Measurements from ENCODE around the gene SLC2A9.

Gene SLC2A9

DNA sequence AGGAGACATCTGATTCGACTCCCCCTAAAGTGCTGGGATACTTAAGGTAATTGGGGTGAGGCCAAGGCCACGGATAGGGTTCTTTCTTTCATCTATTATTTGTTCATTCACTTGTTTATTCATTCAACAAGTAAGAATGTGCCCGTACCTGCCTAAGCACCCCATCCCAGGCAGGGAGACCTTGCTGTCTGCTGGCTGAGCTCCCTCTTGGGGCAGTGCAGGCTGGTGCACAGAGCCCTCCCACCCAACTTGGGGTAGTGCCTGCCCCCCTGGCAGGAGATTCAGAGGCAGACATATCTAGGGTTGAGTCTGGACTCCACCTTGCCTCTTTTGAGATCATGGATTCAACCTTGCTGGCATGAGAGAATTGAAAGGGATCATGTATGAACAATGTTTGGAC is 144.2 kb downstream of the SLC2A9 start:
- no peaks in the 10 kb centered on the region for H3K4me1 Mint-ChIP-seq (ENCODE audit: low read depth)
- H3K4me3 Mint-ChIP-seq = no peak overlapping the region
- no peaks in the 10 kb centered on the region for H3K36me3 Mint-ChIP-seq
- no peaks in the 10 kb centered on the region for H3K9me3 Mint-ChIP-seq (ENCODE audit: low read depth)
- no peak overlapping the region for H3K27ac Mint-ChIP-seq
- H3K27me3 Mint-ChIP-seq = no peaks in the 10 kb centered on the region

DNA sequence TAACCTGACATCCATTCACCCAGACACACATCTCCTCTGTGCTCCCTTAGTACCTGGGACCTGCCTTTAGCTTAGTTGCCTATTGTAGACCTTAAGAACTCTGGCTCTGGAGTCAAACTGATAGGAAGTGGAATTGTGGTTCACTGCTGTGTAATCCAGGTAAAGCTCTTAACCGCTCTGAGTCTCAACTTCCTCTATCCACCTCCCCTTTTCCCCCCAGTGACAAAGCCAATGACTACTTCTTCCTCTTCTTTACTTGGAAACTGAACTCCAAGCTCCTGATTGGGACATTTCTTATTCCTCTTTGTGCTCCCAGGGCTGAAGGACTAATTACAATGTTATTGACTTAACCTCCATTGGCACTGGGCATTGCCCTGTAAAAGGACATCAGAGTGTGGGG is 145.8 kb downstream of the SLC2A9 start:
- Mint-ChIP-seq H3K36me3 (no peaks in the 10 kb centered on the region), H3K4me3 (no peak overlapping the region)

DNA sequence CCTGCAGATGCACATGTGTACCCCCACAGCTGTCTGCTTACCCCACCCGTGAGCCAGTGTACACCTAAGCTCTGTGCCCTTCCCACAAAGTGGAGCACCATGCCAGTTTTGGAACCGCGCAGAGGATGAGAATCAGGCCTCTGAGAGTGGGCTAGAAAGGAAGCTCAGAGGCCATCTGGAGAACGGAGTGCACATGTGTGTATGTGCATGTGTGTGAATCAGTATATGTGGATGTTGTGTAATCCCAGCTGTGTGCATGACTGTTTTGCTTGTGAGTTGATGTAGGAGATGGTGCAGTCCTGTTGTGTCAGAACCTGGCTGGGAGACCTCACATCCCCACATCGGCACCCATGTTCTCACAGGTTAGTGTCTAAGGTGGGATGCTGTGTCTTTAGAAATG is 146.9 kb downstream of the SLC2A9 start:
- Mint-ChIP-seq H3K4me3 (no peak overlapping the region), H3K36me3 (no peaks in the 10 kb centered on the region), H3K27me3 (no peaks in the 10 kb centered on the region), H3K27ac (no peak overlapping the region), H3K9me3 (ENCODE audit: low read depth) (no peaks in the 10 kb centered on the region), H3K4me1 (ENCODE audit: low read depth) (no peaks in the 10 kb centered on the region)

More for the DNA sequence above, 145.8 kb downstream of the SLC2A9 start:
- Mint-ChIP-seq H3K27ac (no peak overlapping the region), H3K4me1 (ENCODE audit: low read depth) (no peaks in the 10 kb centered on the region), H3K9me3 (ENCODE audit: low read depth) (no peaks in the 10 kb centered on the region), H3K27me3 (no peaks in the 10 kb centered on the region)

DNA sequence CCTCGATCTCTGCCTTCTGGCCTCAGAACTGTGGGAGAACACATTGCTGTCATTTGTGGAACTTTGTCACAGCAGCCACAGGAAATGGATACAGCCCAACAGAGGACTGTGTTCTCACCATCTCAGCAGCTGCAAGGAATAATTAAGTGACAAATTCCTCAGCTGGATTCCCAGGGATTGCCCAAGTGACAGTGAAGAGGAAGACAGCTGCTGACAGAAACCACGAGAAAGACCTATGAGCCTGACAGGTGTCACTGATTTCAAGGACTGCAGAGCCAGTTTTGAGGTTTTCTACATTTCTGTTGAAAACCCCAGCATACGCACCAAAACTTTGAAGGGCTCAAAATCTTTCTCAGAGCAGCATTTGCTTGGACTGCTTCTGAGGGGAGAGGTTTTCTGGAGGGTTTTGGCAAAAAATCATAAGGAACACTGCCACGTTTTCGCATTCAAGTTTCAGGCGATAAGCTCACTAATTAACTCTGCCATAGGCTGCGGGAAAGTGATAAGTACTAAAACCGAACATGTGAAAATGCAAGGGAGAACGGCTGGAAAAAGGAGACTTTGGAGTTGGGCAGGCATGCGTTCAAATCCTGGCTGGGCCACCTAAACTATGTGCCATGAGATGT is 151.0 kb downstream of the SLC2A9 start:
- H3K9me3 Mint-ChIP-seq (ENCODE audit: low read depth) = no peaks in the 10 kb centered on the region
- no peaks in the 10 kb centered on the region for H3K36me3 Mint-ChIP-seq
- no peaks in the 10 kb centered on the region for H3K4me1 Mint-ChIP-seq (ENCODE audit: low read depth)
- H3K27me3 Mint-ChIP-seq = no peaks in the 10 kb centered on the region
- no peak overlapping the region for H3K4me3 Mint-ChIP-seq
- no peak overlapping the region for H3K27ac Mint-ChIP-seq

DNA sequence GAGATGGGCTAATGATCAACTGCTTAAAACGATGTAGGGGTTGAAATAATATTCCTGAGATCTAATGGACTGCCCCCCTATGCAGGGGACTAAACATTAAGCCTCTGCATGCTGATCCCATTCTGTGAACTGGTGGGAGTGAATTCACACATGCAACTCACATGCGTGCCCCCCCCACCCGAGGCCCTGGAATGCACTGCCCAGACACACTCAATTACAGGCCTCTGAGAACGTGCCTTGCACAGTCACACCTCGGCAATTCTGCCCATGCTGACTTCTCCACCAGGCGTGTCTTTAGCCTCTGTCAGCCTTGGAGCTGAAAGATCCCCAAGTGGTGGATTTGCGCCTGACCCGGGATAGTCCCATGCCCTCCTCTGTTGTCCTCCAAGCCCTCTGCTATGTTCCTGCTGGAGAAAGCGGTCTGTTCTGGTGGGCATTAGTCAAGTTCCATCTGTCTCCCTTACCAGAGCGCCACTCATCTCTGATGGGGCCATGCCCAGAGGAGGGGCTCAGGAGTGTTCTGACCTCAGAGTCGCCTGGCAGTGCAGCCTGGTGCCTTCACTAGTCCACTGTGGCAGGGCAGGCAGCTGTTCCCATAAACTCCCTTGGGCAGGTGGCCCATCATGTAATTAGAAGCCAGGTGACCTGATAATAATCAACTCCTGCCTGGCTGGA is 153.4 kb downstream of the SLC2A9 start:
- H3K4me3 Mint-ChIP-seq = no peak overlapping the region
- no peaks in the 10 kb centered on the region for H3K27me3 Mint-ChIP-seq
- no peaks in the 10 kb centered on the region for H3K9me3 Mint-ChIP-seq (ENCODE audit: low read depth)
- no peaks in the 10 kb centered on the region for H3K36me3 Mint-ChIP-seq
- no peaks in the 10 kb centered on the region for H3K4me1 Mint-ChIP-seq (ENCODE audit: low read depth)
- no peak overlapping the region for H3K27ac Mint-ChIP-seq

DNA sequence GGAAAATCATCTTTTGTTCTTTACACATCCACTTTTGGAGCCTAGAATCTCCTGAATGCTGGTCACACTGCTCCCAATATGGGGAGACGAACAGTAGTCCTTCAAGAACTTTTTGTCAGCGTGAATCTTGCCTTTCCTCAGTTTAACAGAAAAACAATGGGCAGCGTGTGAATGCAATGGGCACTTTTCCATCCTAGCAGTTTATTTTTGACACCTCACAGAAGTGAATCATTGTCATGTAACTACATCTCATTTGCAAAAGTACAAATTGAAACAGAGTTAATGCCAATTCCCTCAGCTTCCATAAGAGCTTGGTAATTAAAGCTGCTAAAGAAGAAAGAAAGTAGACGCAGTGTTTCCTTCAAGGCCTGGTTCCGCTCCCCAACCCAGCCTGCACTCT is 154.4 kb downstream of the SLC2A9 start:
- H3K36me3 Mint-ChIP-seq = no peaks in the 10 kb centered on the region
- no peak overlapping the region for H3K27ac Mint-ChIP-seq

DNA sequence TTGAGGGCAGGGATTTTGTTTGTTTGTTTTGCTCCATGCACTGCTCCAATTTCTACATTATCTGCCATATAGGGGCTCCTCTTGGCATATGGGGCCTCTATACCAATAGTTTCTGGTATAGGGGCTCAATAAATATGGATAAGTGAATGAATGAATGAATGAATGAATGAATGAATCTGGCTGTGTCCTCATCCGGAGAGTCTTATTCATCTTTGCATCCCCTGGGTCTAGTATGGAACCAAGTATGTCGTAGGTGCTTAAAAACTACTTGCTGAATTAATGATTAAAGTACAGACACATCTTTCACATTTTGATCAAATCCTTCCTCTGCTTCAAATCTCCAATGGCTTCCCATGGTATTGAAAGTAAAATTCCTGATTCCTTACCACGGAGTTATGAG is 159.7 kb downstream of the SLC2A9 start:
- H3K4me1 Mint-ChIP-seq (ENCODE audit: low read depth) = no peaks in the 10 kb centered on the region
- no peaks in the 10 kb centered on the region for H3K36me3 Mint-ChIP-seq

More for the DNA sequence above, 154.4 kb downstream of the SLC2A9 start:
- Mint-ChIP-seq H3K4me3 (no peak overlapping the region), H3K4me1 (ENCODE audit: low read depth) (no peaks in the 10 kb centered on the region), H3K9me3 (ENCODE audit: low read depth) (no peaks in the 10 kb centered on the region), H3K27me3 (no peaks in the 10 kb centered on the region)

DNA sequence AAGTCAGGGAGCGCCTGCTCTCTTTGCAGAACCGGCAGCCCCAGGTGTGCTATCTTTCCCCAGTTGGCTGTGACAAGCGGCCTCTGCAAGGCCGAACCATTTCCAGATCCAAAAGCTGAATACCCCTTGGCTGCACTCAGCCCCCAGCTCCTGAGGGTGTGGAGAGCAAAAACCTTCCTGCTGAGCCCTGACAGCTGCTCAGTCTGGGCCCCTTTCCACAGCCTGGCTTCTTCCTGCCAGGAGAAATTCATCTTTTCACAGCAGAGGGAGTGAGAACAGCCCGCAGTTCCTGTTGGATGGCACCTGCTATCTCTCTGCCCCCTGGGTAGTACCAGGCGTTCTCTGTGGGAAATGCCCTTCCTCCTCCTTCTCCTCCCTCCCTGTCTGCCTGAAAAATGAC is 161.5 kb downstream of the SLC2A9 start:
- Mint-ChIP-seq H3K4me1 (ENCODE audit: low read depth) (no peaks in the 10 kb centered on the region), H3K9me3 (ENCODE audit: low read depth) (peaks cover 4% of the 10 kb centered on the region), H3K36me3 (peaks cover under 1% of the 10 kb centered on the region), H3K27me3 (no peaks in the 10 kb centered on the region), H3K4me3 (no peak overlapping the region), H3K27ac (no peak overlapping the region)

More for the DNA sequence above, 159.7 kb downstream of the SLC2A9 start:
- Mint-ChIP-seq H3K27ac (no peak overlapping the region), H3K4me3 (no peak overlapping the region), H3K9me3 (ENCODE audit: low read depth) (no peaks in the 10 kb centered on the region), H3K27me3 (no peaks in the 10 kb centered on the region)

DNA sequence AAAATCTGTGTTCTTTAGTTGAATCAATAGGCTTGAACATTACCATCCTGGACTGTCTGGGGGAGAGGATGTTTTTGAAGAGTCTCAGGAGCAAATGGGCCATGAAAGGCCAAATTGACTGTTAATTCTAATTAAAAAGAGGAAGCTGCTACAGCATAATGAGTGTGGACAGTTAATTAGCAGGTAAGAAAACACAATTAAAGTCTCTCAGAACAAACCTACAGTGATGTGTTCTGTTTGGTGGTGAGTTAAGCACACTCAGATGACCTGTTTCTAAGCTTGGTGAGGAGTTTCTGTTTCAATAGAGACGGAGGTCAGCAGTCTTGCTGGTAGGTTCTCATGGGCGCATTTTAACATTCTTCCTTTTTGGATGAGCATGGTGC is 171.8 kb downstream of the SLC2A9 start:
- Mint-ChIP-seq H3K9me3 (ENCODE audit: low read depth) (no peaks in the 10 kb centered on the region), H3K27me3 (peaks cover 9% of the 10 kb centered on the region), H3K4me3 (no peak overlapping the region), H3K27ac (no peak overlapping the region), H3K4me1 (ENCODE audit: low read depth) (no peaks in the 10 kb centered on the region), H3K36me3 (no peaks in the 10 kb centered on the region)

DNA sequence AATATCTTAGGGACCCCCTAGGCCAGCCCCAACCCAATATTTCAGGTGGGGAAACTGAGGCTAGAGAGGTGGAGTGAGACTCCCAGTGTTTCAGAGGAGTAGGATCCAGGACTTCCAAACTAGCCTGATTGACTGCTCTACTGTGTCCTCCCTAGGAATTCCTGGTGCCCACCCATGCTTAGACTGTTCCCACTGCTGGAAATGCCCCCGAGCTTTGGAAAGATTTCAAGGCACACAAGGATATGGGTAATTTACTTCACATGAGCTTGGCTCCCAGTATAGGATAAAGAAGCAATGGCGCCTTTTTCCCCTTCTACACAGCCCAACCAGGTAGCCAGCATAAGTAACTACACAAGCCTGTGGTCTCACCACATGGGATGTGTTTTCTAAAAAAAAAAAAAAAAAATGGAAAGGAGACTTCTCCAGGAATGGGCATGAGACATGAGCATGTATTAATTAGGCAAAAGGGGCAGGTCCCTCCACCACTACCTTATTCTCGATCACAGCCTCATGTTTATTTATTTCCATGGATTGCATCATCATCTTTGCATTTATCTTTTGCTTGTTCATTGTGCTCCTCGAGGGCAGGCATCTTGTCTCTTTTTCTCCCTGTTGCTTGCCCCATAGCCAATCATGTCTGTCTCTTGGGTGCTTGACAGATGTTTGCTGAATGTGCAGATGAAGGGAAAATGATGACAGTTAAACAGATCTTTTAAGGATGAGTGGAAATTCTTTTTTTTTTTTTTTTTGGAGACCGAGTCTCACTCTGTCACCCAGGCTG is 173.1 kb downstream of the SLC2A9 start:
- H3K36me3 Mint-ChIP-seq = no peaks in the 10 kb centered on the region
- H3K4me3 Mint-ChIP-seq = no peak overlapping the region
- no peaks in the 10 kb centered on the region for H3K4me1 Mint-ChIP-seq (ENCODE audit: low read depth)
- H3K27ac Mint-ChIP-seq = no peak overlapping the region
- H3K9me3 Mint-ChIP-seq (ENCODE audit: low read depth) = no peaks in the 10 kb centered on the region
- peaks cover 9% of the 10 kb centered on the region for H3K27me3 Mint-ChIP-seq

DNA sequence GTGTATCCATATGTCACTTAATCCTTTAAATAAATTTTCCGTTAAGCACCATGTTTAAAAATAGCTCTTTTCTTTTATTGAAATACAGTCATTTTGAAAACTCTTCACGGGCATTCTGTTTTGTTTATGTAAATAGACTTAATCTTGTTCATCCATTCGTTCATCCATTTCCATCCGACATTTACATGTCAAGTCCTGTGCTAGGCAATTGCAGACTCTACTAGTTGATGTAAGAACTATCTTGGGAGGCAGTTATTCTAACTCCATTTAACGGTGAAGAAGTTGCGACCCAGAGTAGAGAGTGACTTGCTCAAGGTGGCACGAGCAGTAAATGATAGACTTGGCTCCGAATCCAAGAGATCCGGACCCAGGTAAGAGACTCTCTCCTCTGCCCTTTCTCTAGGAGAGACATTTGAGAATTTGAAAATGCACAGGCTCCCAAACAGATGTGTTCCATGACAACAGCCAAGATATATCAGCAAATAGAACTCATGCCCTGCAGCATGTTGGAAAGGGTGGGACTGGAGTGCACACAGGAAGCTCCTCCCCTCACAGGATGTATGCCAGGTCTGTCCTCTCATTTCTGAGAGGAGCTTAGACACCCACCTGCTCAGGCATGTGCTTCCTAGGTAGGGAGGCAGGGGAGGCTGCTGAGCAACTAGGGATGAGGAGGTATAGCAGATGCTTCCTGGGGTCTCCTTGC is 175.4 kb downstream of the SLC2A9 start:
- H3K4me3 Mint-ChIP-seq = no peak overlapping the region
- no peak overlapping the region for H3K27ac Mint-ChIP-seq
- H3K9me3 Mint-ChIP-seq (ENCODE audit: low read depth) = peaks cover 5% of the 10 kb centered on the region
- no peaks in the 10 kb centered on the region for H3K4me1 Mint-ChIP-seq (ENCODE audit: low read depth)
- peaks cover 9% of the 10 kb centered on the region for H3K27me3 Mint-ChIP-seq
- H3K36me3 Mint-ChIP-seq = no peaks in the 10 kb centered on the region

DNA sequence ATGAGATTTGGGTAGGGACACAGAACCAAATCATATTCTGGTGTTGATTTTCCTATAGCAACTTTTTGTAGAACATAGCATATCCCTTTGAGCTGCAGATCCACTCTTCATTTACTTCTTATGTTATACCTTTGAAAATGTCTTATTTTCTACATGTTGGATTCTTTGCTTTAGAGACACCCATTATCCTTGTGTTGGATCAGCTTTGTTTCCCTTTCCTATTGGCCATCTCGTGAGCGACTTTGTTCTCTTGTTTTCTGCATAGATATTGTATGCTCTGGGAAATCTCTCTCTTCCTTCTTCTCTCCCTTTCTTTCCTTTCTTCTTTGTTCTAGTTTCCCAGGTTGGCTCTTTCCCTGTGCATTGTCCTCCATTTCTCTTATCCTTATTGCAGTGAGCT is 180.2 kb downstream of the SLC2A9 start:
- peaks cover 8% of the 10 kb centered on the region for H3K27me3 Mint-ChIP-seq
- no peak overlapping the region for H3K4me3 Mint-ChIP-seq
- no peaks in the 10 kb centered on the region for H3K4me1 Mint-ChIP-seq (ENCODE audit: low read depth)
- H3K27ac Mint-ChIP-seq = no peak overlapping the region
- no peaks in the 10 kb centered on the region for H3K36me3 Mint-ChIP-seq
- H3K9me3 Mint-ChIP-seq (ENCODE audit: low read depth) = peaks cover 12% of the 10 kb centered on the region

DNA sequence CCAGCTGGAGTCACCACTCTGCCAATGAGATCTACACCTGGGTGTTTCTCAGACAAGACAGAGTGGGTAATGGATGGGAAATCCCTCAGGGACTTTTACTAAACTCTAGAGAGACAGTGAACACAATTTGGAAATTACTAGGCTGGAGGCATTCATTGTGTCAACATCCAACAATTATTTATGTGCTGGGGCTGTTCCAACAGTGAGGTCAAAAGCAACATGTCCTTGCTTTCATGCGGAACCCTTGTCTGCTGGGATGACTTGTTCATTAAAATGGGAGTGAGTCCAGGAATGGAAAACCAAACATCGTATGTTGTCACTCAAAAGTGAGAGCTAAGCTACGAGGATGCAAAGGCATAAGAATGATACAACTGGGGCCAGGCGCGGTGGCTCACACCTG is 185.9 kb downstream of the SLC2A9 start:
- H3K4me1 Mint-ChIP-seq (ENCODE audit: low read depth) = no peaks in the 10 kb centered on the region
- H3K4me3 Mint-ChIP-seq = no peak overlapping the region
- peaks cover 4% of the 10 kb centered on the region for H3K27me3 Mint-ChIP-seq
- peaks cover 5% of the 10 kb centered on the region for H3K9me3 Mint-ChIP-seq (ENCODE audit: low read depth)
- peaks cover 3% of the 10 kb centered on the region for H3K36me3 Mint-ChIP-seq
- no peak overlapping the region for H3K27ac Mint-ChIP-seq

DNA sequence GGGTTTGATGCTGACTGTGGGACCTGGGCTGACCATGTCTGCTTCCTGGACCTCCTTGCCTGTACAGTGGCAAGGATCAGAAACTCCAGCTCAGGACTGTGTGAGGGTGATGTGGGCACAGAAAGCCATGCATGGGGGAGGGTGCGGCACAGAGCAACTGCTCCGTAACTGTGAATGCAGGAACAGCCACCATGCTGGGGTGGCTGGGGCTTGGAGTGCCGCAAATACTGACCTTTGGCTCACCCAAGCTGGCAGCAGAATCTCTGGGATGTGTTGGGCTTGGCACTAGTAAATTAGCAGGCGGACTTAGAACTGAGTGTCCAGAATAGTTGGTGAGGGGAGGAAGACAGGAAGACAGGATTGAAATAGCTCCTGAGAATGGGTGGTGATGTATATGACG is 187.9 kb downstream of the SLC2A9 start:
- Mint-ChIP-seq H3K4me3 (no peak overlapping the region), H3K9me3 (ENCODE audit: low read depth) (peaks cover under 1% of the 10 kb centered on the region), H3K27ac (no peak overlapping the region), H3K4me1 (ENCODE audit: low read depth) (no peaks in the 10 kb centered on the region), H3K27me3 (peaks cover under 1% of the 10 kb centered on the region), H3K36me3 (peaks cover 3% of the 10 kb centered on the region)

DNA sequence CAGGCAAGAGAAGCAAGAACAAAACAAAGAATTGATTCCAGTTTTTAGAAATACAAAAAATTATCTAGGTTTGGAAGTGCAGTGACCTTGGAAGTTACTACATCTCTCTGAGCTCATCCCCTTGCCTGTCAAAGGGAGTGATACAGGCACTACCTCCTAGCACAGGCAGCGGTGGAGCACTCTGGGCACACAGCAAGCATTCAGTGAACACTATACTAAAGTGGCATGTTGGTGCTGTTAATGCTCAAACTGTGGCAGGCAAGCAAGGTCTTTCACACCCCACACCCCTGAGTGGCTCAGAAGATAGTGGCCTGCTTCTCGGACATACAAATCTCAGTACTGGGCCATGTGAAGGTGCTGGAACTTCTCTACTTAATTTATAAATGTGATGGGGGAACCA is 188.7 kb downstream of the SLC2A9 start:
- H3K9me3 Mint-ChIP-seq (ENCODE audit: low read depth) = no peaks in the 10 kb centered on the region
- H3K4me1 Mint-ChIP-seq (ENCODE audit: low read depth) = no peaks in the 10 kb centered on the region
- no peaks in the 10 kb centered on the region for H3K27me3 Mint-ChIP-seq
- H3K36me3 Mint-ChIP-seq = peaks cover 3% of the 10 kb centered on the region
- H3K27ac Mint-ChIP-seq = no peak overlapping the region
- H3K4me3 Mint-ChIP-seq = no peak overlapping the region

Measured in activated naive CD8-positive, alpha-beta T cell (primary cell).